ENCODE results near the gene DCP1A.

DNA sequence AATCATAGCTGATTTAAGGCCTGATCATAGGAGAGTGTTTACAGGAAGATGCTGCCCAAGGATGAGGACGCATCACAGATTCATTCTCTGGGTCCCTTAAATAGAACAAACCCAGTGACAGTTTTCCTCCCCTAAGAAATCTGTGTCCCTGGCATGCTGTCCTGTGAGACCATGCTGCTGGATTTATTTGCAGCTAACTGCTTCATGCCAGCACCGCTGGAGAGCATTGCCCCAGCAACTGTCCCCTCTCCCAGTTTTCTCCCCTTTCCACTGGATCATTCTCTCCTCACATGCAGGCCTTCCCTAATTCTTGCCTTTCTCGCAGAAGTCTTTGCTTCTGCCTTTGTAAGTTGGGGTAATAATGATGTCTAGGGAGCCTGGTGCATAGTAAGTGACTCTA lies 29.3 kb upstream of the DCP1A start:
- TF ChIP-seq, protein P1, sequence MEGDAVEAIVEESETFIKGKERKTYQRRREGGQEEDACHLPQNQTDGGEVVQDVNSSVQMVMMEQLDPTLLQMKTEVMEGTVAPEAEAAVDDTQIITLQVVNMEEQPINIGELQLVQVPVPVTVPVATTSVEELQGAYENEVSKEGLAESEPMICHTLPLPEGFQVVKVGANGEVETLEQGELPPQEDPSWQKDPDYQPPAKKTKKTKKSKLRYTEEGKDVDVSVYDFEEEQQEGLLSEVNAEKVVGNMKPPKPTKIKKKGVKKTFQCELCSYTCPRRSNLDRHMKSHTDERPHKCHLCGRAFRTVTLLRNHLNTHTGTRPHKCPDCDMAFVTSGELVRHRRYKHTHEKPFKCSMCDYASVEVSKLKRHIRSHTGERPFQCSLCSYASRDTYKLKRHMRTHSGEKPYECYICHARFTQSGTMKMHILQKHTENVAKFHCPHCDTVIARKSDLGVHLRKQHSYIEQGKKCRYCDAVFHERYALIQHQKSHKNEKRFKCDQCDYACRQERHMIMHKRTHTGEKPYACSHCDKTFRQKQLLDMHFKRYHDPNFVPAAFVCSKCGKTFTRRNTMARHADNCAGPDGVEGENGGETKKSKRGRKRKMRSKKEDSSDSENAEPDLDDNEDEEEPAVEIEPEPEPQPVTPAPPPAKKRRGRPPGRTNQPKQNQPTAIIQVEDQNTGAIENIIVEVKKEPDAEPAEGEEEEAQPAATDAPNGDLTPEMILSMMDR (IDR thresholded peaks at IDR 0.05; ENCODE audit: insufficient read depth, low read length, poor library complexity, severe bottlenecking), result no peak
- TF ChIP-seq EZH2phosphoT487 (conservative IDR thresholded peaks at IDR 0.05; ENCODE audit: low read length), result no peak
